ENCODE results near the gene GEMIN2. TPM values are rescaled to one million over a fixed set of nuclear protein-coding genes. Genes with fewer than 3 reads are reported as not detected.
A peak's percentile ranks its signal among the peaks of the same experiment; 100 is the strongest.
"Not testable (repeated sequence)": the region's sequence is repeated elsewhere in the genome, so short reads cannot be mapped to it uniquely, and the experiment has no call there.

Gene GEMIN2
- total RNA-seq, 1 donor from 2014 or later = 16.1 TPM

- Mint-ChIP-seq H3K9me3 (ENCODE audit: unreplicated experiment) (peaks cover 1% of the 10 kb centered on the region), H3K27me3 (ENCODE audit: unreplicated experiment) (no peaks in the 10 kb centered on the region), H3K4me1 (ENCODE audit: low read depth, unreplicated experiment) (no peaks in the 10 kb centered on the region), H3K27ac (ENCODE audit: unreplicated experiment) (no peak overlapping the region), H3K4me3 (ENCODE audit: unreplicated experiment) (no peak overlapping the region), H3K36me3 (ENCODE audit: unreplicated experiment) (peaks cover 1% of the 10 kb centered on the region)
- TF ChIP-seq CTCF (IDR thresholded peaks at IDR 0.05; ENCODE audit: partially characterized antibody, unreplicated experiment) = no peak
- no peak for DNase-seq
These were observed 19.6 kb upstream of the GEMIN2 start for GRCh38 chr14:39094515-39094914.

- Mint-ChIP-seq H3K4me3 (ENCODE audit: unreplicated experiment) (no peak overlapping the region), H3K9me3 (ENCODE audit: unreplicated experiment) (no peaks in the 10 kb centered on the region), H3K27ac (ENCODE audit: unreplicated experiment) (no peak overlapping the region), H3K4me1 (ENCODE audit: low read depth, unreplicated experiment) (peaks cover 2% of the 10 kb centered on the region), H3K27me3 (ENCODE audit: unreplicated experiment) (no peaks in the 10 kb centered on the region), H3K36me3 (ENCODE audit: unreplicated experiment) (no peaks in the 10 kb centered on the region)
- TF ChIP-seq CTCF (IDR thresholded peaks at IDR 0.05; ENCODE audit: partially characterized antibody, unreplicated experiment) = no peak
- DNase-seq = no peak
These were observed 17.0 kb upstream of the GEMIN2 start for GRCh38 chr14:39097159-39097558.

GRCh38 chr14:39099215-39099614 lies 14.9 kb upstream of the GEMIN2 start:
- H3K36me3 Mint-ChIP-seq (ENCODE audit: unreplicated experiment); H3K27ac Mint-ChIP-seq (ENCODE audit: unreplicated experiment); H3K4me3 Mint-ChIP-seq (ENCODE audit: unreplicated experiment); H3K9me3 Mint-ChIP-seq (ENCODE audit: unreplicated experiment); H3K4me1 Mint-ChIP-seq (ENCODE audit: low read depth, unreplicated experiment); H3K27me3 Mint-ChIP-seq (ENCODE audit: unreplicated experiment); DNase-seq: not testable (repeated sequence)

GRCh38 chr14:39099748-39100147 lies 14.4 kb upstream of the GEMIN2 start:
- H3K9me3 Mint-ChIP-seq (ENCODE audit: unreplicated experiment) = peaks cover 4% of the 10 kb centered on the region
- no peak for TF ChIP-seq CTCF (IDR thresholded peaks at IDR 0.05; ENCODE audit: partially characterized antibody, unreplicated experiment)
- no peaks in the 10 kb centered on the region for H3K36me3 Mint-ChIP-seq (ENCODE audit: unreplicated experiment)
- DNase-seq = no peak
- peaks cover 3% of the 10 kb centered on the region for H3K27me3 Mint-ChIP-seq (ENCODE audit: unreplicated experiment)
- H3K27ac Mint-ChIP-seq (ENCODE audit: unreplicated experiment) = no peak overlapping the region
- H3K4me3 Mint-ChIP-seq (ENCODE audit: unreplicated experiment) = no peak overlapping the region
- H3K4me1 Mint-ChIP-seq (ENCODE audit: low read depth, unreplicated experiment) = peaks cover 2% of the 10 kb centered on the region

- peak overlapping the region; percentile 94 for H3K4me3 Mint-ChIP-seq (ENCODE audit: unreplicated experiment)
- peaks cover 2% of the 10 kb centered on the region for H3K4me1 Mint-ChIP-seq (ENCODE audit: low read depth, unreplicated experiment)
- H3K27me3 Mint-ChIP-seq (ENCODE audit: unreplicated experiment) = peaks cover 3% of the 10 kb centered on the region
- H3K9me3 Mint-ChIP-seq (ENCODE audit: unreplicated experiment) = peaks cover 4% of the 10 kb centered on the region
- H3K36me3 Mint-ChIP-seq (ENCODE audit: unreplicated experiment) = no peaks in the 10 kb centered on the region
- H3K27ac Mint-ChIP-seq (ENCODE audit: unreplicated experiment) = peak overlapping the region; percentile 91
- no peak for TF ChIP-seq CTCF (IDR thresholded peaks at IDR 0.05; ENCODE audit: partially characterized antibody, unreplicated experiment)
- DNase-seq = no peak
These were observed 11.7 kb upstream of the GEMIN2 start for GRCh38 chr14:39102265-39102968.

All from glutamatergic neuron (in vitro differentiated cells).